SK-N-SH (cell line): ENCODE results near the gene TOMM40L. TPM values are rescaled to one million over a fixed set of nuclear protein-coding genes. Genes with fewer than 3 reads are reported as not detected.
"Not testable (repeated sequence)": the region's sequence is repeated elsewhere in the genome, so short reads cannot be mapped to it uniquely, and the experiment has no call there.

ENCODE experiments used
- CTCF ChIA-PET: fragments of 300-600, 350-600 bp; formaldehyde crosslinking; extraction: SDS; loops from one replicate; lab custom pipeline; 2021; lab: Yijun Ruan, JAX
- POLR2A ChIA-PET: fragments of 350-600 bp; sonication (Branson Sonifier 250); formaldehyde crosslinking; extraction: SDS; loops from one replicate; lab custom pipeline; 2020; ENCODE audit warnings: antibody characterized with exemption, inconsistent platforms; lab: Yijun Ruan, JAX
- DNase-seq: peaks from one replicate; pipeline ENCODE4 v3.0.0; 2012
- H2AFZ ChIP-seq: fragments of 200-600 bp; sonication (generic); 2 replicates; pipeline ENCODE4 v1.8.1; 2016; ENCODE audit warnings: antibody characterized with exemption, mild to moderate bottlenecking, low read depth
- H3F3A ChIP-seq: fragments of 200-600 bp; sonication (generic); replicated peaks from 2 replicates; pipeline ENCODE3; 2016; ENCODE audit warnings: antibody characterized with exemption, mild to moderate bottlenecking; ENCODE audit not compliant: insufficient read depth
- H3K27ac ChIP-seq, 2 experiments: fragments of 200-500 bp in 1 of 2; fragments of 200-600 bp in 1 of 2; sonication (Bioruptor generic) in 1 of 2; sonication (generic), shearing (Covaris generic) in 1 of 2; 2 replicates each; pipeline versions ENCODE4 v1.5.1 to v1.6.1; 2014 to 2016; ENCODE audit warnings: low read depth in 2 of 2, inconsistent platforms in 1 of 2, low read length in 1 of 2, mild to moderate bottlenecking in 1 of 2, mixed read lengths in 1 of 2
- H3K27me3 ChIP-seq: fragments of 200-600 bp; sonication (generic), shearing (Covaris generic); 2 replicates; pipeline ENCODE4 v1.6.1; 2016; ENCODE audit warnings: mixed run types; ENCODE audit not compliant: insufficient read depth
- H3K36me3 ChIP-seq, 2 experiments: fragments of 200-500 bp in 1 of 2; fragments of 200-600 bp in 1 of 2; sonication (Bioruptor generic) in 1 of 2; sonication (generic) in 1 of 2; replicated peaks in 1 of 2; 2 replicates each; pipeline versions ENCODE3 to v1.5.1; 2014 to 2016; ENCODE audit warnings: low read length in 1 of 2, mild to moderate bottlenecking in 1 of 2; ENCODE audit not compliant: insufficient read depth in 2 of 2, control insufficient read depth in 1 of 2
- H3K4me1 ChIP-seq, 2 experiments: fragments of 200-500 bp in 1 of 2; fragments of 200-600 bp in 1 of 2; sonication (Bioruptor generic) in 1 of 2; sonication (generic), shearing (Covaris generic) in 1 of 2; 2 replicates each; pipeline versions ENCODE4 v1.5.1 to v1.6.1; 2014 to 2016; ENCODE audit warnings: low read depth in 1 of 2, low read length in 1 of 2, mixed run types in 1 of 2; ENCODE audit not compliant: insufficient read depth in 2 of 2, control insufficient read depth in 1 of 2
- H3K4me2 ChIP-seq: fragments of 200-600 bp; sonication (generic), shearing (Covaris generic); 2 replicates; pipeline ENCODE4 v1.6.1; 2017; ENCODE audit warnings: mixed run types
- H3K4me3 ChIP-seq, 2 experiments: fragments of 200-500 bp in 1 of 2; fragments of 200-600 bp in 1 of 2; sonication (Bioruptor generic) in 1 of 2; sonication (generic), shearing (Covaris generic) in 1 of 2; 2 replicates each; pipeline versions ENCODE4 v1.5.1 to v1.8.1; 2014 to 2016; ENCODE audit warnings: low read depth in 2 of 2, inconsistent platforms in 1 of 2, low read length in 1 of 2, mild to moderate bottlenecking in 1 of 2, mixed read lengths in 1 of 2, moderate library complexity in 1 of 2
- H3K79me2 ChIP-seq: fragments of 200-600 bp; sonication (generic); 2 replicates; pipeline ENCODE4 v1.8.1; 2017; ENCODE audit warnings: mild to moderate bottlenecking; ENCODE audit not compliant: insufficient read depth
- H3K9ac ChIP-seq: fragments of 200-600 bp; sonication (generic); 2 replicates; pipeline ENCODE4 v1.6.1; 2017; ENCODE audit warnings: mixed run types
- H3K9me2 ChIP-seq: fragments of 200-600 bp; sonication (generic); 2 replicates; pipeline ENCODE4 v1.6.1; 2017; ENCODE audit warnings: mixed run types
- H3K9me3 ChIP-seq: fragments of 200-600 bp; sonication (generic); 2 replicates; pipeline ENCODE4 v1.6.1; 2017; ENCODE audit warnings: mixed run types, mild to moderate bottlenecking, moderate library complexity
- H4K20me1 ChIP-seq: fragments of 200-600 bp; sonication (generic); 2 replicates; pipeline ENCODE4 v1.6.1; 2017; ENCODE audit warnings: mild to moderate bottlenecking, mixed run types; ENCODE audit not compliant: insufficient read depth
- ELF1 ChIP-seq: IDR thresholded peaks from 2 replicates; pipeline ENCODE4 v1.4.0; 2012
- EP300 ChIP-seq, 2 experiments: IDR thresholded peaks; 2 replicates each; pipeline versions ENCODE4 v1.4.0 to v1.6.1; 2012; ENCODE audit warnings: borderline replicate concordance in 1 of 2, low read depth in 1 of 2, low read length in 1 of 2
- FOSL2 ChIP-seq: IDR thresholded peaks from 2 replicates; pipeline ENCODE4 v1.4.0; 2012; ENCODE audit warnings: low read depth, mild to moderate bottlenecking, moderate library complexity, borderline replicate concordance
- NFIC ChIP-seq: IDR thresholded peaks from 2 replicates; pipeline ENCODE4 v1.4.0; 2012; ENCODE audit warnings: borderline replicate concordance
- PBX3 ChIP-seq: IDR thresholded peaks from 2 replicates; pipeline ENCODE4; 2012
- POLR2AphosphoS5 ChIP-seq: IDR thresholded peaks from 2 replicates; pipeline ENCODE4 v1.6.1; 2012; ENCODE audit warnings: low read depth, low read length
- RXRA ChIP-seq: IDR thresholded peaks from 2 replicates; pipeline ENCODE4 v1.4.0; 2012; ENCODE audit warnings: low read depth, mild to moderate bottlenecking, borderline replicate concordance
- SIN3A ChIP-seq: IDR thresholded peaks from 2 replicates; pipeline ENCODE4 v1.6.1; 2012; ENCODE audit warnings: low read depth, mild to moderate bottlenecking, low read length, moderate library complexity, borderline replicate concordance
- SMC3 ChIP-seq: IDR thresholded peaks from 2 replicates; pipeline ENCODE4 v1.6.1; 2012; ENCODE audit warnings: low read depth, low read length, improper control_type of control experiment
- YY1 ChIP-seq: IDR thresholded peaks from 2 replicates; pipeline ENCODE4 v1.4.0; 2012; ENCODE audit warnings: low read depth, mild to moderate bottlenecking
- WGBS: methylation state at CpG from one replicate; pipeline ENCODE4 v1.1.6; 2017; ENCODE audit warnings: low lambda C conversion rate; 5-methylcytosine and 5-hydroxymethylcytosine counted together
- polyA plus RNA-seq, 3 experiments: library from polyadenylated mRNA; depleted of rRNA; stranded (reverse); fragments of >200 nt; gene quantifications; 2 replicates each; pipeline ENCODE4 v1.2.3, GENCODE V29; 2012

Gene TOMM40L
- polyA plus RNA-seq, 1 of the 3 experiments (the other 2 are of a cell fraction): 9.7 TPM

GRCh38 chr1:161257109-161257508, 31.2 kb downstream of the TOMM40L start:
- H3K79me2 ChIP-seq, H3K4me3 ChIP-seq, H3K9me3 ChIP-seq, H3K4me1 ChIP-seq, H3K36me3 ChIP-seq, H3F3A ChIP-seq, H2AFZ ChIP-seq, H3K9ac ChIP-seq, H3K4me2 ChIP-seq, POLR2A ChIA-PET, H3K27ac ChIP-seq, DNase-seq, H3K9me2 ChIP-seq, H4K20me1 ChIP-seq: not testable (repeated sequence)
- H3K27me3 ChIP-seq: peaks cover 32% of the 10 kb centered on the region
- WGBS: 61% methylated on average over 5 of the region's 5 CpGs
- CTCF ChIA-PET: interaction anchor here (0.8 to 1.3 kb wide), 3 partner anchors 29 to 185 kb away, joined by 3 to 5 read pairs (median 4); no protein-coding TSS in a partner anchor

- CTCF ChIA-PET: interaction anchor here (0.8 to 1.5 kb wide), 5 partner anchors 9 to 83 kb away, joined by 4 to 5 read pairs (median 4); no protein-coding TSS in a partner anchor
- peak within 1 kb of the TSS; percentile 50 to 67 for H3K4me3 ChIP-seq
These were observed 32.8 kb downstream of the TOMM40L start, which contains the start of gene PCP4L1 for GRCh38 chr1:161258439-161259344. Gene PCP4L1 (plus strand): TSS chr1:161258745. CDS start chr1:161258975, 230 bp downstream.

GRCh38 chr1:161259345-161259702, 33.5 kb downstream of the TOMM40L start:
- no peaks in the 10 kb centered on the region for H3F3A ChIP-seq
- H3K4me2 ChIP-seq: no peak overlapping the region; the same call in 1 of the 2 replicates
- no peak overlapping the region for H3K27ac ChIP-seq
- CTCF ChIA-PET: interaction anchor here (0.8 to 1.5 kb wide), 5 partner anchors 10 to 82 kb away, joined by 4 to 5 read pairs (median 4); no protein-coding TSS in a partner anchor
- TF ChIP-seq FOSL2: no peak
- TF ChIP-seq, all 33 proteins: peak for 0
- no peaks in the 10 kb centered on the region for H3K9me2 ChIP-seq
- H3K9me3 ChIP-seq: peaks cover 8% of the 10 kb centered on the region; the same call in 1 of the 2 replicates
- H3K4me1 ChIP-seq: peaks cover 0 to 8% of the 10 kb centered on the region in 2 experiments; a peak in 1 of 4 replicates
- no peak overlapping the region for H2AFZ ChIP-seq
- no peaks in the 10 kb centered on the region for H3K79me2 ChIP-seq
- WGBS: 48% methylated on average over 6 of the region's 6 CpGs
- H4K20me1 ChIP-seq: no peaks in the 10 kb centered on the region
- POLR2A ChIA-PET: no interaction called here
- H3K36me3 ChIP-seq: no peaks in the 10 kb centered on the region
- H3K27me3 ChIP-seq: peaks cover 32% of the 10 kb centered on the region
- H3K9ac ChIP-seq: no peak overlapping the region
- DNase-seq: no peak
- peak overlapping the region in 1 of 2 experiments; percentile 50; a peak in 1 of 4 replicates for H3K4me3 ChIP-seq

More at GRCh38 chr1:161258439-161259344, 32.8 kb downstream of the TOMM40L start, which contains the start of gene PCP4L1:
- Histone ChIP-seq H3K9ac (no peak within 1 kb of the TSS), H3K79me2 (no peaks in the 10 kb centered on the region), H3K27me3 (peaks cover 32% of the 10 kb centered on the region), H3K9me3 (peaks cover 8% of the 10 kb centered on the region; the same call in 1 of the 2 replicates), H4K20me1 (no peaks in the 10 kb centered on the region), H2AFZ (peak within 1 kb of the TSS; percentile 78), H3K9me2 (no peaks in the 10 kb centered on the region), H3K4me1 (peaks cover 0 to 8% of the 10 kb centered on the region in 2 experiments; a peak in 1 of 4 replicates), H3K36me3 (no peaks in the 10 kb centered on the region), H3F3A (no peaks in the 10 kb centered on the region), H3K27ac (no peak within 1 kb of the TSS), H3K4me2 (peak within 1 kb of the TSS; percentile 84)
- 11% methylated on average over 12 of the region's 62 CpGs for WGBS
- TF ChIP-seq RXRA (no peak), NFIC (no peak), ELF1 (no peak), PBX3 (peak; percentile 96), YY1 (no peak), EP300 (IDR thresholded peaks at IDR 0.05; ENCODE audit: borderline replicate concordance in 1 of 2, low read depth in 1 of 2, low read length in 1 of 2) (no peak), SIN3A (no peak), POLR2AphosphoS5 (no peak), SMC3 (no peak)
- POLR2A ChIA-PET: no interaction called here
- peak; percentile 90 for DNase-seq
